Hepatocyte (in vitro differentiated cells): Measurements from ENCODE around the gene DYNC1I2.

Source experiments
- CTCF ChIP-seq: fragments of 200-600 bp; sonication (generic); IDR thresholded peaks from 2 replicates; pipeline ENCODE4 v1.5.1; 2016; ENCODE audit warnings: antibody characterized with exemption, mild to moderate bottlenecking; ENCODE audit not compliant: poor library complexity
- EZH2 ChIP-seq: fragments of 200-600 bp; sonication (generic); IDR thresholded peaks from 2 replicates; pipeline ENCODE4 v1.6.1; 2016; ENCODE audit warnings: antibody characterized with exemption, mild to moderate bottlenecking, borderline replicate concordance
- EZH2phosphoT487 ChIP-seq: fragments of 200-600 bp; sonication (generic); IDR thresholded peaks from one replicate; pipeline ENCODE4 v1.6.1; 2018; ENCODE audit warnings: antibody characterized with exemption, mild to moderate bottlenecking, low read depth, moderate library complexity; ENCODE audit not compliant: unreplicated experiment, severe bottlenecking

DNA sequence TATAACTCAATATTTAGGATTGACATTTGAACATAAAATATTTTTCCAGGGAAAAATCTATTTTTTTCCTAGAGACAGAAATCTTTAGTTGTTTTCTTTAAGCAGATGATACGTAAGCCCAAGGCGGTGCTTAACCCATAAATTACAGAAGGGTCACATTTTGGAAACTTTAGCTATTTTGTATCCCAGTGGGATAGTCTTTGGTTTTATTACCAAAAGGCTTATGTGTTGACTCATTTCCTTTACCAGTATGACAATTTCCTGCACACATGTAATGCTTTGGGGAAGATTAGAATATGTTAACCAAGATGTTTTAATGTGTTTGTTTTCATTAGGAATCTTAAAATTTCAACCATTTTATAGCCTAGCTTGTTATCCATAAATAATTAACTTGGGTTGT, 24.8 kb downstream of the DYNC1I2 start:
- TF ChIP-seq EZH2 (no peak), CTCF (no peak), EZH2phosphoT487 (no peak)
